RWPE2 (cell line): ENCODE measurements around the gene SKA1.

ENCODE experiments used
- ATAC-seq: fragments of 200-7000 bp; cut with Tn5 transposase; 3 replicates; pipeline ENCODE4 v1.9.1; 2021; ENCODE audit warnings: low read depth
- DNase-seq: peaks from one replicate; pipeline ENCODE4 v3.0.0-alpha.2; 2020; ENCODE audit warnings: low spot score
- H3K27ac ChIP-seq: fragments of 450-650 bp; 2 replicates; pipeline ENCODE4 v1.5.1; 2017; ENCODE audit warnings: mild to moderate bottlenecking; ENCODE audit not compliant: poor library complexity, severe bottlenecking
- H3K27me3 ChIP-seq: fragments of 250-450 bp; sonication (Bioruptor Pico); 2 replicates; pipeline ENCODE4 v1.5.1; 2021; ENCODE audit warnings: mild to moderate bottlenecking, moderate library complexity; ENCODE audit not compliant: insufficient read depth, poor library complexity, severe bottlenecking
- H3K36me3 ChIP-seq: fragments of 250-450 bp; sonication (Bioruptor Pico); 2 replicates; pipeline ENCODE4 v1.5.1; 2020; ENCODE audit warnings: low read depth, mild to moderate bottlenecking, moderate library complexity
- H3K4me1 ChIP-seq: fragments of 250-450 bp; sonication (Bioruptor Pico); 2 replicates; pipeline ENCODE4 v1.5.1; 2021; ENCODE audit warnings: mild to moderate bottlenecking, moderate library complexity; ENCODE audit not compliant: insufficient read depth, poor library complexity, severe bottlenecking
- H3K4me3 ChIP-seq: fragments of 250-450 bp; sonication (Bioruptor Pico); 2 replicates; pipeline ENCODE4 v1.5.1; 2021; ENCODE audit warnings: mild to moderate bottlenecking, moderate library complexity; ENCODE audit not compliant: severe bottlenecking
- H3K9me3 ChIP-seq: fragments of 250-450 bp; sonication (Bioruptor Pico); 2 replicates; pipeline ENCODE4 v1.5.1; 2021; ENCODE audit warnings: mild to moderate bottlenecking, moderate library complexity; ENCODE audit not compliant: severe bottlenecking
- TF ChIP-seq, protein P1 (sequence below): fragments of 450-650 bp; IDR thresholded peaks from one replicate; pipeline ENCODE4 v1.5.1; 2017; ENCODE audit warnings: mild to moderate bottlenecking, moderate library complexity; ENCODE audit not compliant: poor library complexity, severe bottlenecking

SKA1 gene

GRCh38 chr18:50388988-50389387 is 14.1 kb downstream of the SKA1 start:
- ATAC-seq (no peak), DNase-seq (no peak)
- peaks cover 20% of the 10 kb centered on the region for H3K36me3 ChIP-seq
- no peak overlapping the region for H3K27ac ChIP-seq
- H3K27me3 ChIP-seq = no peaks in the 10 kb centered on the region
- TF ChIP-seq, protein P1, sequence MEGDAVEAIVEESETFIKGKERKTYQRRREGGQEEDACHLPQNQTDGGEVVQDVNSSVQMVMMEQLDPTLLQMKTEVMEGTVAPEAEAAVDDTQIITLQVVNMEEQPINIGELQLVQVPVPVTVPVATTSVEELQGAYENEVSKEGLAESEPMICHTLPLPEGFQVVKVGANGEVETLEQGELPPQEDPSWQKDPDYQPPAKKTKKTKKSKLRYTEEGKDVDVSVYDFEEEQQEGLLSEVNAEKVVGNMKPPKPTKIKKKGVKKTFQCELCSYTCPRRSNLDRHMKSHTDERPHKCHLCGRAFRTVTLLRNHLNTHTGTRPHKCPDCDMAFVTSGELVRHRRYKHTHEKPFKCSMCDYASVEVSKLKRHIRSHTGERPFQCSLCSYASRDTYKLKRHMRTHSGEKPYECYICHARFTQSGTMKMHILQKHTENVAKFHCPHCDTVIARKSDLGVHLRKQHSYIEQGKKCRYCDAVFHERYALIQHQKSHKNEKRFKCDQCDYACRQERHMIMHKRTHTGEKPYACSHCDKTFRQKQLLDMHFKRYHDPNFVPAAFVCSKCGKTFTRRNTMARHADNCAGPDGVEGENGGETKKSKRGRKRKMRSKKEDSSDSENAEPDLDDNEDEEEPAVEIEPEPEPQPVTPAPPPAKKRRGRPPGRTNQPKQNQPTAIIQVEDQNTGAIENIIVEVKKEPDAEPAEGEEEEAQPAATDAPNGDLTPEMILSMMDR = no peak
- no peaks in the 10 kb centered on the region for H3K9me3 ChIP-seq
- no peak overlapping the region for H3K4me3 ChIP-seq
- H3K4me1 ChIP-seq = no peaks in the 10 kb centered on the region

DNA sequence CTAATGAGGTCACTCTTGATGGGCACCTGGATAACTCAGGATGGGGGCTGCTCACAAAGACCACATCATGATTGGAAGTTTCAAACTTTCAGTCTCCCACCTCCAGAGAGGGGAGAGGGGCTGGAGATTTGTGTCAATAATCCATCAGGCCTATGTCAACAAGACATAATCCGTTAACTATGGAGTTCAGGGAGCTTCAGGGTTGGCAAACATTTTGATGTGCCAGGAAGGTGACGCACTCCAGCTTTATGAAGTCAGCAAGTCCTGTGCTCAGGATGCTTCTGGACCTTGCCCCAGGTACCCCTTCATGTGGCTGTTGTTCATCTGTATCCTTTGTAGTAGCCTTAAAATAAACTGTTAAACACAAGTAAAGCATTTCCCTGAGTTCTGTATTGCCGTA is 19.0 kb downstream of the SKA1 start:
- Histone ChIP-seq H3K36me3 (peaks cover 6% of the 10 kb centered on the region), H3K4me1 (no peaks in the 10 kb centered on the region), H3K27me3 (no peaks in the 10 kb centered on the region), H3K9me3 (no peaks in the 10 kb centered on the region), H3K4me3 (no peak overlapping the region), H3K27ac (no peak overlapping the region)
- DNase-seq (no peak), ATAC-seq (no peak)
- TF ChIP-seq, protein P1 = no peak

DNA sequence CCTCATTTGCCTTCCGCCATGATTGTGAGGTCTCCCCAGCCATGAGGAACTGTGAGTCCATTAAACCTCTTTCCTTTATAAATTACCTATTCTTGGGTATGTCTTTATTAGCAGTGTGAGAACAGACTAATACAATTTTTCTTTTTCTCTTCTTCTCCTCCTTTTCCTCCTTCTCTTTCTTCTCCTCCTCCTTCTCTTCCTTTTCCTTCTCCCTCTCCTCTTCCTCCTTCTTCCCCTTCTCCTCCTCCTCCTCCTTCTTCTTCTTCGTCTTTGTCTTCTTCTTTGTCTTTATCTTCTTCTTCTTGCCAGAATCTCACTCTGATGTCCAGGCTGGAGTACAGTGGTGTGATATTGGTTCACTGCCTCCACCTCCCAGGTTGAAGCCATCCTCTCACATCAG is 20.2 kb downstream of the SKA1 start:
- Histone ChIP-seq H3K27me3 (no peaks in the 10 kb centered on the region), H3K4me1 (no peaks in the 10 kb centered on the region), H3K27ac (no peak overlapping the region), H3K36me3 (peaks cover 6% of the 10 kb centered on the region), H3K9me3 (no peaks in the 10 kb centered on the region), H3K4me3 (no peak overlapping the region)
- DNase-seq = no peak
- ATAC-seq = no peak
- TF ChIP-seq, protein P1 = no peak

- Histone ChIP-seq H3K27ac (no peak overlapping the region), H3K9me3 (no peaks in the 10 kb centered on the region), H3K27me3 (no peaks in the 10 kb centered on the region), H3K36me3 (peaks cover 6% of the 10 kb centered on the region), H3K4me1 (no peaks in the 10 kb centered on the region), H3K4me3 (no peak overlapping the region)
- TF ChIP-seq, protein P1 = no peak
- ATAC-seq = no peak
- DNase-seq = no peak
Measured at GRCh38 chr18:50396005-50396660, 21.3 kb downstream of the SKA1 start.

GRCh38 chr18:50397023-50397422 is 22.2 kb downstream of the SKA1 start:
- TF ChIP-seq, protein P1 = no peak
- Histone ChIP-seq H3K9me3 (no peaks in the 10 kb centered on the region), H3K27me3 (no peaks in the 10 kb centered on the region), H3K27ac (no peak overlapping the region), H3K36me3 (no peaks in the 10 kb centered on the region), H3K4me3 (no peak overlapping the region), H3K4me1 (no peaks in the 10 kb centered on the region)
- ATAC-seq (no peak), DNase-seq (no peak)
